GM06990 (cell line): ENCODE results near the gene ARHGDIA.
"Not testable (repeated sequence)": the region's sequence is repeated elsewhere in the genome, so short reads cannot be mapped to it uniquely, and the experiment has no call there.

Experiments
- DNase-seq: peaks from one replicate; pipeline ENCODE4 v3.0.0-alpha.2; 2011; ENCODE audit not compliant: insufficient read length; ENCODE audit errors: extremely low read depth
- H3K27me3 ChIP-seq: replicated peaks from 2 replicates; pipeline ENCODE4 v1.6.0; 2011; ENCODE audit warnings: low read length; ENCODE audit not compliant: control insufficient read depth, insufficient read depth
- H3K36me3 ChIP-seq: 2 replicates; pipeline ENCODE4 v1.5.1; 2011; ENCODE audit warnings: low read length; ENCODE audit not compliant: control insufficient read depth, insufficient read depth
- H3K4me3 ChIP-seq: replicated peaks from 2 replicates; pipeline ENCODE4 v1.5.1; 2011; ENCODE audit warnings: low read depth, mild to moderate bottlenecking, control low read depth, low read length
- CTCF ChIP-seq: IDR thresholded peaks from 2 replicates; pipeline ENCODE4 v1.5.1; 2011; ENCODE audit warnings: low read length, control low read depth, mild to moderate bottlenecking, inconsistent platforms; ENCODE audit not compliant: insufficient read depth, poor library complexity, severe bottlenecking

The ARHGDIA gene

GRCh38 chr17:81843713-81844326 lies 27.3 kb downstream of the ARHGDIA start:
- Histone ChIP-seq H3K27me3 (no peaks in the 10 kb centered on the region), H3K36me3 (peaks cover 49% of the 10 kb centered on the region), H3K4me3 (no peak overlapping the region)
- DNase-seq: no peak
- TF ChIP-seq CTCF: no peak

- no peak for DNase-seq
- peaks cover 47% of the 10 kb centered on the region for H3K36me3 ChIP-seq
- TF ChIP-seq CTCF: no peak
- no peaks in the 10 kb centered on the region for H3K27me3 ChIP-seq
- no peak overlapping the region for H3K4me3 ChIP-seq
Measured at GRCh38 chr17:81842725-81843504, 28.2 kb downstream of the ARHGDIA start.

GRCh38 chr17:81842378-81842724 lies 28.8 kb downstream of the ARHGDIA start:
- TF ChIP-seq CTCF: no peak
- DNase-seq: no peak
- H3K36me3 ChIP-seq: peaks cover 45% of the 10 kb centered on the region

GRCh38 chr17:81841866-81842265 lies 29.3 kb downstream of the ARHGDIA start:
- TF ChIP-seq CTCF: no peak
- H3K36me3 ChIP-seq: peaks cover 41% of the 10 kb centered on the region
- H3K27me3 ChIP-seq: no peaks in the 10 kb centered on the region
- no peak for DNase-seq
- no peak overlapping the region for H3K4me3 ChIP-seq

More at GRCh38 chr17:81842378-81842724, 28.8 kb downstream of the ARHGDIA start:
- H3K4me3 ChIP-seq: no peak overlapping the region
- no peaks in the 10 kb centered on the region for H3K27me3 ChIP-seq

- H3K27me3 ChIP-seq: no peaks in the 10 kb centered on the region
- peaks cover 33% of the 10 kb centered on the region for H3K36me3 ChIP-seq
- no peak for TF ChIP-seq CTCF
- no peak for DNase-seq
- H3K4me3 ChIP-seq: no peak overlapping the region
Measured at GRCh38 chr17:81840826-81841778, 30.0 kb downstream of the ARHGDIA start.

- peaks cover 23% of the 10 kb centered on the region for H3K36me3 ChIP-seq
- not testable (repeated sequence) for H3K4me3 ChIP-seq, H3K27me3 ChIP-seq, DNase-seq
Measured at GRCh38 chr17:81840059-81840458, 31.1 kb downstream of the ARHGDIA start.
